ENCODE measurements around the gene LRMDA.

Gene LRMDA

GRCh38 chr10:76572021-76572420 lies 1140.6 kb downstream of the LRMDA start:
- H3K36me3 ChIP-seq (replicated peaks; ENCODE audit: low read depth, low read length), result no peaks in the 10 kb centered on the region
- H3K4me3 ChIP-seq (ENCODE audit: low read length), result no peak overlapping the region
- H2AFZ ChIP-seq (ENCODE audit: low read depth, low read length), result no peak overlapping the region
- no peak overlapping the region for H3K27ac ChIP-seq (ENCODE audit: low read length)
- no peak overlapping the region for H3K9ac ChIP-seq (ENCODE audit: low read length)
- H4K20me1 ChIP-seq (ENCODE audit: insufficient read depth, low read length), result no peaks in the 10 kb centered on the region
- H3K9me3 ChIP-seq (ENCODE audit: insufficient read depth, low read length), result no peaks in the 10 kb centered on the region
- TF ChIP-seq EZH2phosphoT487 (IDR thresholded peaks at IDR 0.05; ENCODE audit: low read depth), result no peak
- TF ChIP-seq, protein P1, sequence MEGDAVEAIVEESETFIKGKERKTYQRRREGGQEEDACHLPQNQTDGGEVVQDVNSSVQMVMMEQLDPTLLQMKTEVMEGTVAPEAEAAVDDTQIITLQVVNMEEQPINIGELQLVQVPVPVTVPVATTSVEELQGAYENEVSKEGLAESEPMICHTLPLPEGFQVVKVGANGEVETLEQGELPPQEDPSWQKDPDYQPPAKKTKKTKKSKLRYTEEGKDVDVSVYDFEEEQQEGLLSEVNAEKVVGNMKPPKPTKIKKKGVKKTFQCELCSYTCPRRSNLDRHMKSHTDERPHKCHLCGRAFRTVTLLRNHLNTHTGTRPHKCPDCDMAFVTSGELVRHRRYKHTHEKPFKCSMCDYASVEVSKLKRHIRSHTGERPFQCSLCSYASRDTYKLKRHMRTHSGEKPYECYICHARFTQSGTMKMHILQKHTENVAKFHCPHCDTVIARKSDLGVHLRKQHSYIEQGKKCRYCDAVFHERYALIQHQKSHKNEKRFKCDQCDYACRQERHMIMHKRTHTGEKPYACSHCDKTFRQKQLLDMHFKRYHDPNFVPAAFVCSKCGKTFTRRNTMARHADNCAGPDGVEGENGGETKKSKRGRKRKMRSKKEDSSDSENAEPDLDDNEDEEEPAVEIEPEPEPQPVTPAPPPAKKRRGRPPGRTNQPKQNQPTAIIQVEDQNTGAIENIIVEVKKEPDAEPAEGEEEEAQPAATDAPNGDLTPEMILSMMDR (IDR thresholded peaks at IDR 0.05; ENCODE audit: low read depth, low read length), result no peak
- no peaks in the 10 kb centered on the region for H3K79me2 ChIP-seq (ENCODE audit: low read length)
- no peak overlapping the region for H3K4me2 ChIP-seq (ENCODE audit: low read length)
- no peaks in the 10 kb centered on the region for H3K27me3 ChIP-seq (ENCODE audit: low read depth, low read length)
- 0 out of 2 replicates have a peak, but pooled peaks cover 2% of the 10 kb centered on the region for H3K4me1 ChIP-seq (ENCODE audit: low read length)

- H3K4me3 ChIP-seq (ENCODE audit: low read length), result no peak overlapping the region
- H3K9ac ChIP-seq (ENCODE audit: low read length), result no peak overlapping the region
- H3K36me3 ChIP-seq (replicated peaks; ENCODE audit: low read depth, low read length), result no peaks in the 10 kb centered on the region
- no peak overlapping the region for H3K4me2 ChIP-seq (ENCODE audit: low read length)
- TF ChIP-seq, protein P1 (IDR thresholded peaks at IDR 0.05; ENCODE audit: low read depth, low read length), result no peak
- TF ChIP-seq EZH2phosphoT487 (IDR thresholded peaks at IDR 0.05; ENCODE audit: low read depth), result no peak
- H4K20me1 ChIP-seq (ENCODE audit: insufficient read depth, low read length), result no peaks in the 10 kb centered on the region
- H3K27me3 ChIP-seq (ENCODE audit: low read depth, low read length), result no peaks in the 10 kb centered on the region
- no peak overlapping the region for H2AFZ ChIP-seq (ENCODE audit: low read depth, low read length)
- no peaks in the 10 kb centered on the region for H3K4me1 ChIP-seq (ENCODE audit: low read length)
- no peaks in the 10 kb centered on the region for H3K9me3 ChIP-seq (ENCODE audit: insufficient read depth, low read length)
- H3K27ac ChIP-seq (ENCODE audit: low read length), result no peak overlapping the region
- H3K79me2 ChIP-seq (ENCODE audit: low read length), result no peaks in the 10 kb centered on the region
Measured at GRCh38 chr10:76576276-76576962, 1145.0 kb downstream of the LRMDA start.

GRCh38 chr10:76577455-76577854 lies 1146.0 kb downstream of the LRMDA start:
- Histone ChIP-seq H3K4me1 (ENCODE audit: low read length) (no peaks in the 10 kb centered on the region), H3K27ac (ENCODE audit: low read length) (no peak overlapping the region), H3K79me2 (ENCODE audit: low read length) (no peaks in the 10 kb centered on the region), H3K27me3 (ENCODE audit: low read depth, low read length) (no peaks in the 10 kb centered on the region), H3K9ac (ENCODE audit: low read length) (no peak overlapping the region), H3K9me3 (ENCODE audit: insufficient read depth, low read length) (no peaks in the 10 kb centered on the region), H3K36me3 (replicated peaks; ENCODE audit: low read depth, low read length) (no peaks in the 10 kb centered on the region), H4K20me1 (ENCODE audit: insufficient read depth, low read length) (no peaks in the 10 kb centered on the region), H2AFZ (ENCODE audit: low read depth, low read length) (no peak overlapping the region), H3K4me3 (ENCODE audit: low read length) (no peak overlapping the region), H3K4me2 (ENCODE audit: low read length) (no peak overlapping the region)
- no peak for TF ChIP-seq EZH2phosphoT487 (IDR thresholded peaks at IDR 0.05; ENCODE audit: low read depth)
- TF ChIP-seq, protein P1 (IDR thresholded peaks at IDR 0.05; ENCODE audit: low read depth, low read length), result no peak

- no peaks in the 10 kb centered on the region for H4K20me1 ChIP-seq (ENCODE audit: insufficient read depth, low read length)
- no peak overlapping the region for H3K4me3 ChIP-seq (ENCODE audit: low read length)
- no peaks in the 10 kb centered on the region for H3K27me3 ChIP-seq (ENCODE audit: low read depth, low read length)
- TF ChIP-seq EZH2phosphoT487 (IDR thresholded peaks at IDR 0.05; ENCODE audit: low read depth), result no peak
- TF ChIP-seq, protein P1 (IDR thresholded peaks at IDR 0.05; ENCODE audit: low read depth, low read length), result no peak
- no peaks in the 10 kb centered on the region for H3K36me3 ChIP-seq (replicated peaks; ENCODE audit: low read depth, low read length)
- H3K79me2 ChIP-seq (ENCODE audit: low read length), result no peaks in the 10 kb centered on the region
- H3K9ac ChIP-seq (ENCODE audit: low read length), result no peak overlapping the region
- no peaks in the 10 kb centered on the region for H3K9me3 ChIP-seq (ENCODE audit: insufficient read depth, low read length)
- H2AFZ ChIP-seq (ENCODE audit: low read depth, low read length), result no peak overlapping the region
- no peaks in the 10 kb centered on the region for H3K4me1 ChIP-seq (ENCODE audit: low read length)
- H3K4me2 ChIP-seq (ENCODE audit: low read length), result no peak overlapping the region
- no peak overlapping the region for H3K27ac ChIP-seq (ENCODE audit: low read length)
Measured at GRCh38 chr10:76581506-76582256, 1150.3 kb downstream of the LRMDA start.

Measured in OCI-LY3 (cell line).